Adrenal gland (tissue), 12 donors: ENCODE results near the gene REPS1. TPM values are rescaled to one million over a fixed set of nuclear protein-coding genes. Genes with fewer than 3 reads are reported as not detected.
"Not testable (repeated sequence)": the region's sequence is repeated elsewhere in the genome, so short reads cannot be mapped to it uniquely, and the experiment has no call there.

Source experiments
- DNase-seq, 7 donors: peaks; one replicate each; pipeline ENCODE4 v3.0.0-alpha.2; 2019 to 2020
- H3K27ac ChIP-seq, 5 donors: fragments of 200-600 bp; sonication (generic) in 4 of 5; 1 replicate in 3 of 5; 2 replicates in 2 of 5; pipeline versions ENCODE4 v1.5.1 to v1.8.0; 2016 to 2020; ENCODE audit warnings: mild to moderate bottlenecking in 1 of 5
- H3K27me3 ChIP-seq: fragments of 200-600 bp; 2 replicates; pipeline ENCODE4 v1.8.0; 2021
- H3K36me3 ChIP-seq, 2 donors: fragments of 200-600 bp; replicated peaks in 1 of 2; 1 replicate in 1 of 2; 2 replicates in 1 of 2; pipeline versions ENCODE4 v1.5.1 to v1.8.0; 2018 to 2022
- H3K4me1 ChIP-seq, 2 donors: fragments of 200-600 bp; replicated peaks in 1 of 2; 1 replicate in 1 of 2; 2 replicates in 1 of 2; pipeline versions ENCODE4 v1.5.1 to v1.8.0; 2018 to 2021
- H3K4me3 ChIP-seq, 4 donors: fragments of 200-600 bp; sonication (generic) in 3 of 4; one replicate each; pipeline ENCODE4 v1.5.1; 2016 to 2018
- H3K9me3 ChIP-seq, 3 donors: fragments of 200-600 bp; sonication (generic) in 1 of 3; replicated peaks in 1 of 3; 1 replicate in 2 of 3; 2 replicates in 1 of 3; pipeline versions ENCODE4 v1.5.1 to v1.8.0; 2016 to 2021
- POLR2A ChIP-seq, 2 donors: fragments of 450-650 bp; IDR thresholded peaks; one replicate each; pipeline ENCODE4 v1.6.1; 2017; ENCODE audit warnings: antibody characterized with exemption in 2 of 2, mild to moderate bottlenecking in 2 of 2, moderate library complexity in 1 of 2
- WGBS, 4 donors: extraction: QIAGEN DNeasy Blood & Tissue Kit in 2 of 4; methylation state at CpG; one replicate each; pipeline versions ENCODE4 v1.1.5 to v1.1.7; 2013 to 2017; 5-methylcytosine and 5-hydroxymethylcytosine counted together
- intact Hi-C, 2 donors: fragments of 100-400 bp; cut with DNase I; formaldehyde crosslinking; loops; one replicate each; pipeline versions ENCODE4 v1.14.1 to v1.15.0; 2022 to 2023
- polyA plus RNA-seq, 3 donors: library from polyadenylated mRNA; stranded (reverse); fragments of 200-250 nt in 2 of 3; fragments of 350-450 nt in 1 of 3; fragmentation: Illumina TruSeq in 1 of 3; extraction: RNeasy Lipid Tissue Mini Kit (QIAGEN cat#74804) in 1 of 3; gene quantifications; one replicate each; pipeline ENCODE4 v1.2.3, GENCODE V29; 2013 to 2014
- total RNA-seq, 9 donors: library from RNA; depleted of rRNA in 4 of 9; stranded (reverse); fragments of >200 nt in 4 of 9; fragments of 120-200 nt in 1 of 9; fragmentation: NEBNext Ultra II Directional in 1 of 9; extraction: Animal tissue kit (Norgen Biotek cat#: 25700) in 1 of 9; gene quantifications; one replicate each; pipeline versions ENCODE4 v1.1.0 to v1.2.4, GENCODE V29; 2013 to 2023
- TF ChIP-seq, protein P1 (sequence below), 6 experiments: fragments of 450-650 bp in 4 of 6; fragments of 200-600 bp in 2 of 6; sonication (generic) in 1 of 6; IDR thresholded peaks; 1 replicate in 5 of 6; 2 replicates in 1 of 6; pipeline versions ENCODE4 v1.5.1 to v1.8.0; 2016 to 2021; ENCODE audit warnings: antibody characterized with exemption in 6 of 6, mild to moderate bottlenecking in 2 of 6, moderate library complexity in 1 of 6
- donor health status: healthy with polysubstance abuse.
- donor health status: Bipolar disorder and iron deficiency.
- donor health status: DM: yes; HTN: yes; CAD: no.
- donor health status: DM: no; HTN: no; CAD: no.
- donor health status: DM: no; HTN: no; CAD: no.
- donor health status: DM: yes; HTN: yes; CAD: no.

REPS1 gene
- total and polyA plus RNA-seq, 12 donors, result 19.1 to 36.8 (median 26.4) TPM

DNA sequence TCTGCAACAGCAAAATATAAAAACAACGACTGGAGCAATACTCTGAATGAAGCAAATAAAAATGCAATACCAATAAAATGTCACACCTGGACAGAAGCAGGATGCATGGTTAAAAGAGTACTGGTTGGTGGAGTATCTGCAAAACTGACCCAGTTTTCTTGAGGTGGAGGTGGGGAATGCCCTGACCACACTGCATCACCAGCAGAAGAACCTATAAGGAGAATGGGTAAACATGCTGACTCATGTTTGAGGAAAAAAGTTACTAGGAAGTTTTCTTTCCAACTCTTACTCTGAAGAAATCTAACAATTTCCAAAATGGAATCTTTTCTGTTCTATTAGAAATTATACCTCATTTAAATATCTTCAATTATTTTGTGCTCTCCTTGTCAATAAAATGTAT is 43.6 kb downstream of the REPS1 start:
- no peaks in the 10 kb centered on the region for H3K27me3 ChIP-seq
- peaks cover 0 to 16% of the 10 kb centered on the region in 2 donors for H3K4me1 ChIP-seq
- intact Hi-C loops, result no loop called here
- no peaks in the 10 kb centered on the region for H3K9me3 ChIP-seq
- H3K36me3 ChIP-seq, result peaks cover 0 to 5% of the 10 kb centered on the region in 2 donors
- no peak for DNase-seq
- 88 to 96% (median 93%) methylated on average over 1 of the region's 1 CpG for WGBS, 4 donors
- no peak overlapping the region for H3K4me3 ChIP-seq
- TF ChIP-seq, protein P1, sequence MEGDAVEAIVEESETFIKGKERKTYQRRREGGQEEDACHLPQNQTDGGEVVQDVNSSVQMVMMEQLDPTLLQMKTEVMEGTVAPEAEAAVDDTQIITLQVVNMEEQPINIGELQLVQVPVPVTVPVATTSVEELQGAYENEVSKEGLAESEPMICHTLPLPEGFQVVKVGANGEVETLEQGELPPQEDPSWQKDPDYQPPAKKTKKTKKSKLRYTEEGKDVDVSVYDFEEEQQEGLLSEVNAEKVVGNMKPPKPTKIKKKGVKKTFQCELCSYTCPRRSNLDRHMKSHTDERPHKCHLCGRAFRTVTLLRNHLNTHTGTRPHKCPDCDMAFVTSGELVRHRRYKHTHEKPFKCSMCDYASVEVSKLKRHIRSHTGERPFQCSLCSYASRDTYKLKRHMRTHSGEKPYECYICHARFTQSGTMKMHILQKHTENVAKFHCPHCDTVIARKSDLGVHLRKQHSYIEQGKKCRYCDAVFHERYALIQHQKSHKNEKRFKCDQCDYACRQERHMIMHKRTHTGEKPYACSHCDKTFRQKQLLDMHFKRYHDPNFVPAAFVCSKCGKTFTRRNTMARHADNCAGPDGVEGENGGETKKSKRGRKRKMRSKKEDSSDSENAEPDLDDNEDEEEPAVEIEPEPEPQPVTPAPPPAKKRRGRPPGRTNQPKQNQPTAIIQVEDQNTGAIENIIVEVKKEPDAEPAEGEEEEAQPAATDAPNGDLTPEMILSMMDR (IDR thresholded peaks at IDR 0.05), result no peak
- no peak for TF ChIP-seq POLR2A (IDR thresholded peaks at IDR 0.05)
- H3K27ac ChIP-seq, result no peak overlapping the region

DNA sequence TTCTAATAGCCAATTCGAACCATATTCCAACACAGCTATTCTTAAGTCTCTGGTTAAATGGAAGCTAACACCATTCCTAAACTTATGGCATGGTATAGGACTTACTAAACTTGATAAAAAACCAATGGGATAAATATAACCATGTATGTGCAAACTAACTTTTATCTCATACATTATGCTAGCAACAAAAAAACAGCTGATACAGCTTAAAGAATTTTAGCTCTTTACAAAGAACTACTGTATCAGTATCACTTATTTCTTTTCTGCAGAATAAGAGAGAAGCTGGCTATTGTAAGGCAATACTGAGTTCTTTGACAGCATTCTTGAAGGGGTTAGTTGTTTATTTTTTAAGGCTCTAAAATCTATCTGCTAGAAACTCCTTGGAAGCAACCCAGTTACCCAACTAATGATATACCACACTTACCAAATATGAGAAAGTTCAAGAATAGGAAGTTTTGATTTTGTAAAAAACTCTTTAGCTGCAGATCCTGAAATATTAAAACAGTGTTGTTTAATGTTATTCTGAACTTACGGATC is 44.9 kb downstream of the REPS1 start:
- Histone ChIP-seq H3K27me3 (no peaks in the 10 kb centered on the region), H3K4me3 (no peak overlapping the region), H3K27ac (no peak overlapping the region), H3K36me3 (peaks cover 0 to 5% of the 10 kb centered on the region in 2 donors), H3K4me1 (peaks cover 0 to 4% of the 10 kb centered on the region in 2 donors), H3K9me3 (no peaks in the 10 kb centered on the region)
- intact Hi-C loops, result no loop called here
- no peak for DNase-seq
- no peak for TF ChIP-seq POLR2A (IDR thresholded peaks at IDR 0.05)
- TF ChIP-seq, protein P1 (IDR thresholded peaks at IDR 0.05), result no peak
- 95 to 98% (median 97%) methylated on average over 2 of the region's 2 CpGs for WGBS, 4 donors

DNA sequence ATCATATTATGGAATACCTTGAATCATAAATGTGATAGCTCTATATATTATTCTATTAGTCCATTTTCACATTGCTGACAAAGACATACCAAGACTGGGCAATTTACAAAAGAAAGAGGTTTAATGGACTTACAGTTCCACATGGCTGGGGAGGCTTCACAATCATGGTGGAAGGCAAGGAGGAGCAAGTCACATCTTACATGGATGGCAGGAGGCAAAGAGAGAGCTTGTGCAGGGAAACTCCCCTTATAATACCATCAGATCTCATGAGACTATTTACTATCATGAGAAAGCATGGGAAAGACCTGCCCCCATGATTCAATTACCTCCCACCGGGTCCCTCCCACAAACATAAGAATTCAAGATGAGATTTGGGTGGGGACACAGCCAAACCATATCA is 51.2 kb downstream of the REPS1 start:
- H3K36me3 ChIP-seq, H3K27ac ChIP-seq, DNase-seq, H3K4me1 ChIP-seq, intact Hi-C loops, H3K4me3 ChIP-seq, H3K27me3 ChIP-seq, H3K9me3 ChIP-seq: not testable (repeated sequence)
- WGBS, 4 donors, result 96 to 100% (median 99%) methylated on average over 1 of the region's 1 CpG

DNA sequence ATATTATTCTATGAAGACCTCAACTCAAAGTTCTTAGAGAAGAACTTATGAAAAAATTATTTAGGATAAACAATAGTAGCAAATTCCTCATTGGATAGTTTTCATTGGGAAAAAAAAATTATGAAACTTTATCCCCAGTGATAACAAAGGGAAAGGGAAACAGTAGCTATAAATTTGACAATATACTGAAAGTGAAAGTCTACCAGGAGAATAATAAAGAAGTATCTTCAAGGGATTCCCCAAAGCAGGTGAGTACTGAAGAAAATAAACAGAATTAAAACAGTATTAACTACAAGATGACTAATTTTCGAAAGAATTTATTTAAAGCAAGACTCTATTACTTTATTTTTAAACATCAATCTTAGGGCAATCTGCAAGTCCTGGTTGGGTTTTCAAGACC is 56.4 kb downstream of the REPS1 start:
- H3K9me3 ChIP-seq, result no peaks in the 10 kb centered on the region
- H3K27ac ChIP-seq, result no peak overlapping the region
- TF ChIP-seq, protein P1 (IDR thresholded peaks at IDR 0.05), result no peak
- TF ChIP-seq POLR2A (IDR thresholded peaks at IDR 0.05), result no peak
- no peak overlapping the region for H3K4me3 ChIP-seq
- H3K4me1 ChIP-seq, result no peaks in the 10 kb centered on the region
- DNase-seq, result no peak
- H3K36me3 ChIP-seq, result no peaks in the 10 kb centered on the region
- H3K27me3 ChIP-seq, result no peaks in the 10 kb centered on the region
- intact Hi-C loops, result no loop called here
- WGBS, 4 donors, result 88 to 96% (median 92%) methylated on average over 1 of the region's 1 CpG

DNA sequence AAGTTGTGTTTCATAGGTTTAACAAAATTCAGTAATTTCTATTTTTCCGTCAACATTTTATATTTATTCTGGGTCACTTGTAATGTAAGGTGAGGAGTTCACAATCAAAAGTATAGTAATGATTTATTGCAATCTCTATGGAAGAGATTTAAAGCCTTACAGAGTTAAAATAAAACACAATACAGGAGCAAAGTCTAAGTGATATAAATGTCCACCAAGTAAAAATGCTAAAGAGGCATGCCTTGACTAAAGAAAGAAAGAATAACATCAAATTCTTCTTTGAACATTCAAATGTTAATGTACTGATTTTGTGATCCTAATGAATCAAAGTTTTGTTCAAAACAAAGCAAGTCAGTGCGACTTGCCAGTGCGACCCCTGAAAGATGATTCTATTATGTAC is 61.5 kb downstream of the REPS1 start:
- H3K27me3 ChIP-seq, result no peaks in the 10 kb centered on the region
- no peaks in the 10 kb centered on the region for H3K36me3 ChIP-seq
- intact Hi-C loops, result no loop called here
- no peaks in the 10 kb centered on the region for H3K4me1 ChIP-seq
- TF ChIP-seq, protein P1 (IDR thresholded peaks at IDR 0.05), result no peak
- no peak for TF ChIP-seq POLR2A (IDR thresholded peaks at IDR 0.05)
- no peak overlapping the region for H3K4me3 ChIP-seq
- WGBS, 4 donors, result 92 to 95% (median 93%) methylated on average over 3 of the region's 3 CpGs
- no peak overlapping the region for H3K27ac ChIP-seq
- no peak for DNase-seq
- H3K9me3 ChIP-seq, result no peaks in the 10 kb centered on the region
